HG03432 (cell line): ENCODE results near the gene SYT15.

Source experiments
- ATAC-seq: cut with Tn5 transposase; IDR thresholded peaks from one replicate; pipeline ENCODE4 v1.9.1; 2021; ENCODE audit warnings: mild to moderate bottlenecking, moderate library complexity; ENCODE audit not compliant: unreplicated experiment

The SYT15 gene

GRCh38 chr10:46544989-46545791 lies 33.7 kb upstream of the SYT15 start:
- no peak for ATAC-seq

- ATAC-seq, result no peak
These were observed 32.9 kb upstream of the SYT15 start for GRCh38 chr10:46545861-46546590.

- no peak for ATAC-seq
These were observed 32.1 kb upstream of the SYT15 start for GRCh38 chr10:46546591-46547540.

- no peak for ATAC-seq
These were observed 31.1 kb upstream of the SYT15 start for GRCh38 chr10:46547541-46548497.

- no peak for ATAC-seq
These were observed 30.3 kb upstream of the SYT15 start for GRCh38 chr10:46548498-46549090.

GRCh38 chr10:46549171-46550075 lies 29.5 kb upstream of the SYT15 start:
- no peak for ATAC-seq

GRCh38 chr10:46550076-46550790 lies 28.7 kb upstream of the SYT15 start:
- no peak for ATAC-seq

- ATAC-seq, result no peak
These were observed 27.9 kb upstream of the SYT15 start for GRCh38 chr10:46550795-46551700.

- no peak for ATAC-seq
These were observed 27.0 kb upstream of the SYT15 start for GRCh38 chr10:46551701-46552525.

GRCh38 chr10:46552526-46553237 lies 26.2 kb upstream of the SYT15 start:
- no peak for ATAC-seq

- ATAC-seq, result no peak
These were observed 25.5 kb upstream of the SYT15 start for GRCh38 chr10:46553238-46554049.

GRCh38 chr10:46554166-46554781 lies 24.7 kb upstream of the SYT15 start:
- no peak for ATAC-seq

- no peak for ATAC-seq
These were observed 23.6 kb upstream of the SYT15 start for GRCh38 chr10:46555366-46555712.
